GM18498 (cell line): ENCODE results near the gene C14orf119.

ENCODE experiments used
- ATAC-seq: cut with Tn5 transposase; IDR thresholded peaks from one replicate; pipeline ENCODE4 v1.9.1; 2021; ENCODE audit warnings: mild to moderate bottlenecking, moderate library complexity; ENCODE audit not compliant: unreplicated experiment

The C14orf119 gene

DNA sequence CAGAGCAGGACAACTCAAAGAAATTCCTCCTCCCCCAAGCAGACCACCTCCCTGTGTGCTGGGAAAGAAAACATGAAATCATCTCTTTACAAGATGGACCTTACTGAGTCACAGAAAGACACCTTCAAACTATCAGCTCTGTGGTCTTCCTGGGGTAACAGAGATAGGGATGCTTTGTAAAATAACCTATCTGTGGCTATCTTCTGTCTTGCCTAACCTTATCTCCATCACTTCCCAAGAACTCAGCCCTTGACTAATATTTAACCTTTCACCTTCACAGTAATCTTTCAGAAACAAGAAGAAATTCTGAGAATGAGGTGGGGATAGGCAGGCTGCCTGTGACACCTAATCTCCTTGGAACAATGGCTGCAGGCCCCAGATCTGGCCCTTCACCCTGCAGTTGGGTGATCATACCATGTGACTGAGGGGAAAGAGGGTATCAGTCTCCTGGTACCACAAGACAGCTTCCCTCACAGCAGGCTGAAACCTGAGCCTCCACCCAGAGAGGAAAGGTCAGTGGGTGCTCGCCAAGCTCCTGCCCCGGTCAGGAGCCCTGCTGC, 51.1 kb downstream of the C14orf119 start:
- ATAC-seq, result no peak

DNA sequence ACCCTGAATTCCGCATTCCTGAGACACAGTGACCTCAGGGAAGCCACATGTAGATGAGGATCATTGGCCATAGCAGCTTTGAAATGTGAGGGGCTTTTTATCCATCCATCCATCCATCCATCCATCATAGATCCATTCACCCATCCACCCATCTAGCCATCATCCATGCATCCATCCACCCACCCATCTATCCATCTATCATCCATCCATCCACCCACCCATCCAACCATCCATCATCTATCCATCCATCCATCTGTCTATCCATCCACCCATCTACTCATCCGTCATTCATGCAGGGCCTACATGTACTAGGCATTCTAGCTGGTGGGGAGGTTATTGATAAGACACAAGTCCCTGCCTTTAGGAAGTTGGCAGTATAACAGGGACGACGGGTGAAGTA, 51.7 kb downstream of the C14orf119 start:
- ATAC-seq, result no peak

DNA sequence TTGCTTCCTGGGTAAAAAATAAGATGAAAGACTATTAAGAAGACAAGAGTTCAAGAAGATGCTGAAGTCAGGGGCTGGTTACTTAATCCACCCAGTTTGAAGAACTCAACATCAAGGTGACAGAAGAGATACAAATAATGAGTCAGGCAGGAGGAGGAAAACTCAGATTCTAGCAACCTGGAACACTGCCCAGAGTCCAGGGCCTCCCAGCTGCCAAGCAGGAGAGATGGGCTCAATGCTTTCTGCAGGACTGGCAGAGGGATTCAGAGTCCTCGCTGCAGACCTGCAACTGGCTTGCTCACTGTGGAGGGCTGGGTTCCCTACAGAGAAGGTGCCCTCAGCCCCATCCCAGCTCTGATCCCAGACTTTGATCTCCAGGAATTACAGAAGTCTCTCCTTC, 52.4 kb downstream of the C14orf119 start:
- ATAC-seq, result no peak

DNA sequence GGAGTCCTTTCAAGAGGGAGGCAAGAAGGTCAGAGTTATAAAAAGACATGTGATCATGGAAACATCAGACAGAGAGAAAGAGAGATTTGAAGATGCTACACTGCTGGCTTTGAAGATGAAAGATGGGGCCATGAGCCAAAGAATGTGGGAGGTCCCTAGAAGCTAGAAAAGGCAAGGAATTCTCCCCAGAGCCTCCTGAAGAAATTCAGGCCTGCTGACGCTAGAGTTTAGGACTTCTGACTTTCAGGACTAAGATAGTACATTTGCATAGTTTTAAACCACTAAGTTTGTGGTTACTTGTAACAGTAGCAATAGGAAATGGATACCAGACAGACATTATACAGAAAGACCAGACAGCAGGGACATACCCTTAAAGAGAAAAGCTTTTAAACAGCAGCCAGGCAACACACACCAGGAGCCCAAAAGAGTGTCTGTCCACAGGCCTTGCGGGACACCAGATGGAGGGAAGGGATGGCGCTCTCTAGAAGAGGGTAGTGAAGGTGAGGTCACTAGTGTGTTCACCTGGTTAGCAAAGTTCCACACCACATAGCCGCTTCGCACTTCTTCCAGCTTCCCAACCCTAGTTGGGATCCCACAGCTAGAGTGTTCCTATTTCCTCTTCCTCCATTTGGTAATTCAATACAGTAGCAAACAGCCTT, 53.4 kb downstream of the C14orf119 start:
- ATAC-seq, result no peak

DNA sequence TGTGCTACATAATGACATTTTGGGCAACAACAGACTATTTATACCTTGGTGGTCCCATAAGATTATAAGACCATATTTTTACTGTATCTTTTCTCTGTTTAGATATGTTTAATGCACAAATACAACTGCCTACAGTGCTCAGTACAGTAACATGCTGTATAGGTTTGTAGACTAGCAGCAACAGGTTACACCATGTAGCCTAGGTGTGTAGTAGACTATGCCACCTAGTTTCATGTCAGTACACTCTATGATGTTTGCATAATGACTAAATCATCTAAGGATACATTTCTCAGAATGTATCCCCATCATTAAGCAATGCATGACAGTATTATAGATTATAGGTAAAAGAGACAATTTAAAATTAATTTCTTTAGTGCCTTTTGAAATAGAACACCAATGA, 54.4 kb downstream of the C14orf119 start:
- no peak for ATAC-seq
